Lower lobe of right lung (tissue), 2 donors: Measurements from ENCODE around the gene TMEM131. TPM values are rescaled to one million over a fixed set of nuclear protein-coding genes. Genes with fewer than 3 reads are reported as not detected.

Source experiments
- ATAC-seq, 2 donors: fragments of 200-7000 bp; cut with Tn5 transposase; one replicate each; pipeline ENCODE4 v1.9.1; 2020 to 2022; ENCODE audit warnings: mild to moderate bottlenecking in 2 of 2, moderate library complexity in 2 of 2
- DNase-seq: peaks from one replicate; pipeline ENCODE4 v3.0.0-alpha.2; 2020
- H3K27ac ChIP-seq: fragments of 200-600 bp; one replicate; pipeline ENCODE4 v1.8.0; 2022
- H3K27me3 ChIP-seq: fragments of 200-600 bp; one replicate; pipeline ENCODE4 v1.8.0; 2022; ENCODE audit warnings: low read depth
- H3K36me3 ChIP-seq: fragments of 200-600 bp; one replicate; pipeline ENCODE4 v1.8.0; 2022; ENCODE audit warnings: mild to moderate bottlenecking
- H3K4me1 ChIP-seq: fragments of 200-600 bp; one replicate; pipeline ENCODE4 v1.8.0; 2022
- H3K4me3 ChIP-seq: fragments of 200-600 bp; one replicate; pipeline ENCODE4 v1.8.0; 2022; ENCODE audit warnings: mild to moderate bottlenecking
- H3K9me3 ChIP-seq: fragments of 200-600 bp; one replicate; pipeline ENCODE4 v1.8.0; 2022
- CTCF ChIP-seq: fragments of 200-600 bp; IDR thresholded peaks from one replicate; pipeline ENCODE4 v1.8.0; 2022; ENCODE audit warnings: antibody characterized with exemption, mild to moderate bottlenecking
- intact Hi-C: fragments of 100-400 bp; cut with DNase I; formaldehyde crosslinking; loops from one replicate; pipeline ENCODE4 v1.11.0; 2022
- total RNA-seq: library from RNA; stranded (reverse); fragmentation: NEBNext Ultra II Directional; extraction: Animal tissue kit (Norgen Biotek cat#: 25700); gene quantifications from one replicate; pipeline ENCODE4 v1.2.1, GENCODE V29; 2021
- donor health status: DM: no; HTN: yes; CAD: no; lungs with severe emphysema.

TMEM131 gene
- total RNA-seq, 1 donor from 2014 or later, result 42.2 TPM

GRCh38 chr2:97765933-97766332 lies 229.8 kb downstream of the TMEM131 start:
- Histone ChIP-seq H3K4me1 (no peaks in the 10 kb centered on the region), H3K27me3 (no peaks in the 10 kb centered on the region), H3K27ac (no peak overlapping the region), H3K4me3 (no peak overlapping the region), H3K36me3 (peaks cover 60% of the 10 kb centered on the region), H3K9me3 (no peaks in the 10 kb centered on the region)
- DNase-seq (no peak), ATAC-seq (no peak)
- no peak for TF ChIP-seq CTCF
- intact Hi-C loops, result no loop called here

- H3K27ac ChIP-seq, result no peak overlapping the region
- ATAC-seq (peak in 1 of 2 donors; percentile 61), DNase-seq (no peak)
- no peak for TF ChIP-seq CTCF
- H3K4me3 ChIP-seq, result no peak overlapping the region
- intact Hi-C loops, result no loop called here
- peaks cover 66% of the 10 kb centered on the region for H3K36me3 ChIP-seq
- H3K27me3 ChIP-seq, result no peaks in the 10 kb centered on the region
- H3K9me3 ChIP-seq, result no peaks in the 10 kb centered on the region
- H3K4me1 ChIP-seq, result no peaks in the 10 kb centered on the region
Measured at GRCh38 chr2:97764559-97765263, 231.0 kb downstream of the TMEM131 start.

GRCh38 chr2:97763176-97763845 lies 232.4 kb downstream of the TMEM131 start:
- no peak for ATAC-seq
- H3K36me3 ChIP-seq, result peaks cover 80% of the 10 kb centered on the region
- H3K27ac ChIP-seq, result no peak overlapping the region
- H3K9me3 ChIP-seq, result no peaks in the 10 kb centered on the region
- no peak for DNase-seq
- H3K4me3 ChIP-seq, result no peak overlapping the region
- no peaks in the 10 kb centered on the region for H3K4me1 ChIP-seq
- TF ChIP-seq CTCF, result no peak
- no peaks in the 10 kb centered on the region for H3K27me3 ChIP-seq
- intact Hi-C loops, result no loop called here

GRCh38 chr2:97761192-97761591 lies 234.6 kb downstream of the TMEM131 start:
- Histone ChIP-seq H3K27ac (no peak overlapping the region), H3K36me3 (peaks cover 98% of the 10 kb centered on the region)

GRCh38 chr2:97760480-97761049 lies 235.2 kb downstream of the TMEM131 start:
- intact Hi-C loops, result no loop called here

More at GRCh38 chr2:97761192-97761591, 234.6 kb downstream of the TMEM131 start:
- DNase-seq, result no peak
- intact Hi-C loops, result no loop called here
- Histone ChIP-seq H3K4me3 (no peak overlapping the region), H3K9me3 (no peaks in the 10 kb centered on the region), H3K4me1 (no peaks in the 10 kb centered on the region), H3K27me3 (no peaks in the 10 kb centered on the region)
- peak; percentile 18 to 20 for ATAC-seq
- no peak for TF ChIP-seq CTCF

More at GRCh38 chr2:97760480-97761049, 235.2 kb downstream of the TMEM131 start:
- H3K4me3 ChIP-seq, result no peak overlapping the region
- DNase-seq (no peak), ATAC-seq (no peak)
- TF ChIP-seq CTCF, result no peak
- no peaks in the 10 kb centered on the region for H3K27me3 ChIP-seq
- H3K27ac ChIP-seq, result no peak overlapping the region
- no peaks in the 10 kb centered on the region for H3K4me1 ChIP-seq
- H3K9me3 ChIP-seq, result no peaks in the 10 kb centered on the region
- H3K36me3 ChIP-seq, result peaks cover 98% of the 10 kb centered on the region
